ENCODE data around the gene GAPVD1.

DNA sequence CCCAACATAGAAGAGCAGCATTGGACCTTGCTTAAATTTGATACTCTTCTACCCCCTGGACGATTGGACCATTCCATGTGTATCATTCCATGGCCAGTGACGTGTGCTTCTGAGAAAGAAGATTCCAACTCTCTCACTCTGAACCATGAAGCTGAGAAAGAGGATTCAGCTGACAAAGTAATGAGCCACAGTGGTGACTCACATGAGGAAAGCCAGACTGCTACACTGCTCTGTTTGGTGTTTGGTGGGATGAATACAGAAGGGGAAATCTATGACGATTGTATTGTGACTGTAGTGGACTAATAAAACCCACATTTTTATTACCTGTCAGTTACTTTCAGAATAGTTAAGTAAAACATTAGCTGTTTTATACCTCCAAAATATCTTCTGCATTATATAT lies 27.9 kb upstream of the GAPVD1 start:
- TF ChIP-seq EZH2 (IDR thresholded peaks at IDR 0.05; ENCODE audit: borderline replicate concordance, low read depth, low read length, severe bottlenecking) (no peak), CTCF (IDR thresholded peaks at IDR 0.05; ENCODE audit: borderline replicate concordance, extremely low read depth, low read length, poor library complexity, severe bottlenecking) (no peak)

Measured in DND-41 (cell line).